Activated CD8-positive, alpha-beta memory T cell treated with anti-CD3 and anti-CD28 coated beads, Interleukin-2, amount 50 U/mL, for 24 hours (primary cell): ENCODE results near the gene KBTBD8.

Experiments used
- DNase-seq: peaks from one replicate; pipeline ENCODE4 v3.0.0-alpha.2; 2020; ENCODE audit errors: extremely low read depth

Gene KBTBD8

GRCh38 chr3:66997560-66998112 lies 471 bp upstream of the KBTBD8 start:
- DNase-seq: no peak

GRCh38 chr3:66998904-66999235 lies 763 bp downstream of the KBTBD8 start:
- no peak for DNase-seq

- DNase-seq: no peak
Observed at GRCh38 chr3:67000009-67000408, 1.9 kb downstream of the KBTBD8 start.

GRCh38 chr3:67001086-67001861 lies 3.2 kb downstream of the KBTBD8 start:
- no peak for DNase-seq

- no peak for DNase-seq
Observed at GRCh38 chr3:67005974-67006373, 7.9 kb downstream of the KBTBD8 start.

- no peak for DNase-seq
Observed at GRCh38 chr3:67006460-67006859, 8.4 kb downstream of the KBTBD8 start.

- DNase-seq: no peak
Observed at GRCh38 chr3:67008388-67008787, 10.3 kb downstream of the KBTBD8 start.

GRCh38 chr3:67009716-67010115 lies 11.6 kb downstream of the KBTBD8 start:
- DNase-seq: no peak

- no peak for DNase-seq
Observed at GRCh38 chr3:67011414-67012131, 13.5 kb downstream of the KBTBD8 start.

- DNase-seq: no peak
Observed at GRCh38 chr3:67012564-67012963, 14.5 kb downstream of the KBTBD8 start.

GRCh38 chr3:67015702-67016484 lies 17.8 kb downstream of the KBTBD8 start:
- DNase-seq: no peak

- DNase-seq: no peak
Observed at GRCh38 chr3:67016522-67017080, 18.5 kb downstream of the KBTBD8 start.

- no peak for DNase-seq
Observed at GRCh38 chr3:67017211-67017610, 19.1 kb downstream of the KBTBD8 start.

- no peak for DNase-seq
Observed at GRCh38 chr3:67018105-67018788, 20.1 kb downstream of the KBTBD8 start.

- DNase-seq: no peak
Observed at GRCh38 chr3:67018789-67019526, 20.9 kb downstream of the KBTBD8 start.

GRCh38 chr3:67028001-67028784 lies 30.1 kb downstream of the KBTBD8 start:
- DNase-seq: no peak

GRCh38 chr3:67030785-67031740 lies 33.0 kb downstream of the KBTBD8 start:
- DNase-seq: no peak

- no peak for DNase-seq
Observed at GRCh38 chr3:67031986-67032385, 33.9 kb downstream of the KBTBD8 start.

GRCh38 chr3:67033079-67033478 lies 35.0 kb downstream of the KBTBD8 start:
- DNase-seq: no peak
